Esophagus muscularis mucosa (tissue), 4 donors: ENCODE measurements around the gene GPD1L. TPM values are rescaled to one million over a fixed set of nuclear protein-coding genes. Genes with fewer than 3 reads are reported as not detected.

Experiments used
- DNase-seq: peaks from one replicate; pipeline ENCODE4 v3.0.0-alpha.2; 2017; ENCODE audit errors: extremely low spot score
- H3K27ac ChIP-seq, 4 donors: fragments of 200-600 bp; sonication (generic); replicated peaks in 1 of 4; 1 replicate in 3 of 4; 2 replicates in 1 of 4; pipeline ENCODE4 v1.5.1; 2016 to 2019; ENCODE audit warnings: mild to moderate bottlenecking in 1 of 4
- H3K27me3 ChIP-seq, 4 donors: fragments of 200-600 bp; sonication (generic); one replicate each; pipeline versions ENCODE4 v1.5.1 to v1.6.0; 2016 to 2019
- H3K36me3 ChIP-seq, 4 donors: fragments of 200-600 bp; sonication (generic); one replicate each; pipeline ENCODE4 v1.5.1; 2016 to 2019
- H3K4me1 ChIP-seq, 4 donors: fragments of 200-600 bp; sonication (generic); one replicate each; pipeline ENCODE4 v1.5.1; 2016 to 2019
- H3K4me3 ChIP-seq, 4 donors: fragments of 200-600 bp; sonication (generic); 1 replicate in 2 of 4; 2 replicates in 2 of 4; pipeline ENCODE4 v1.5.1; 2016 to 2019; ENCODE audit warnings: mild to moderate bottlenecking in 4 of 4, moderate library complexity in 1 of 4
- H3K9me3 ChIP-seq, 4 donors: fragments of 200-600 bp; sonication (generic); 1 replicate in 3 of 4; 2 replicates in 1 of 4; pipeline ENCODE4 v1.5.1; 2016 to 2019
- CTCF ChIP-seq, 3 experiments: fragments of 200-600 bp in 2 of 3; fragments of 450-650 bp in 1 of 3; sonication (generic) in 2 of 3; IDR thresholded peaks; one replicate each; pipeline ENCODE4 v1.5.1; 2017 to 2019; ENCODE audit warnings: antibody characterized with exemption in 3 of 3, mild to moderate bottlenecking in 2 of 3, moderate library complexity in 1 of 3
- EP300 ChIP-seq: sonication (generic); formaldehyde crosslinking; IDR thresholded peaks from one replicate; pipeline ENCODE4 v1.6.1; 2017; ENCODE audit warnings: antibody characterized with exemption
- POLR2A ChIP-seq: fragments of 450-650 bp; IDR thresholded peaks from one replicate; pipeline ENCODE4 v1.6.1; 2017; ENCODE audit warnings: antibody characterized with exemption, moderate library complexity, mild to moderate bottlenecking, low read depth
- POLR2AphosphoS5 ChIP-seq, 2 donors: sonication (generic); formaldehyde crosslinking; IDR thresholded peaks; one replicate each; pipeline ENCODE4 v1.6.1; 2017; ENCODE audit warnings: antibody characterized with exemption in 2 of 2
- WGBS: methylation state at CpG from one replicate; pipeline ENCODE4 v1.1.5; 2018; 5-methylcytosine and 5-hydroxymethylcytosine counted together
- intact Hi-C: fragments of 100-400 bp; cut with DNase I; formaldehyde crosslinking; loops from one replicate; pipeline ENCODE4 v1.15.1; 2023
- total RNA-seq, 4 donors: library from RNA; depleted of rRNA; stranded (reverse); fragments of >200 nt; gene quantifications; one replicate each; pipeline versions ENCODE4 v1.1.0 to v1.2.1, GENCODE V29; 2016

GPD1L gene
- total RNA-seq, 4 donors from 2014 or later: 75.6 to 117 (median 79.7) TPM

GRCh38 chr3:32082721-32083120 is 23.7 kb upstream of the GPD1L start:
- Histone ChIP-seq H3K36me3 (no peaks in the 10 kb centered on the region), H3K9me3 (no peaks in the 10 kb centered on the region), H3K4me1 (peaks cover 4 to 29% (median 27%) of the 10 kb centered on the region in 4 donors), H3K4me3 (no peak overlapping the region), H3K27me3 (no peaks in the 10 kb centered on the region), H3K27ac (peak overlapping the region; percentile 53 to 67 (median 57))
- no peak for DNase-seq
- 4% methylated on average over 3 of the region's 3 CpGs for WGBS
- intact Hi-C loops: no loop called here
- TF ChIP-seq EP300 (no peak), POLR2AphosphoS5 (IDR thresholded peaks at IDR 0.05) (no peak), POLR2A (no peak), CTCF (IDR thresholded peaks at IDR 0.05) (no peak)

- Histone ChIP-seq H3K36me3 (no peaks in the 10 kb centered on the region), H3K4me3 (no peak overlapping the region), H3K27ac (peak overlapping the region; percentile 53 to 67 (median 57)), H3K4me1 (peaks cover 4 to 28% (median 26%) of the 10 kb centered on the region in 4 donors), H3K9me3 (no peaks in the 10 kb centered on the region), H3K27me3 (no peaks in the 10 kb centered on the region)
- no peak for DNase-seq
- TF ChIP-seq POLR2A (no peak), CTCF (IDR thresholded peaks at IDR 0.05) (no peak), POLR2AphosphoS5 (IDR thresholded peaks at IDR 0.05) (no peak), EP300 (no peak)
- WGBS: 73% methylated on average over 3 of the region's 3 CpGs
- intact Hi-C loops: no loop called here
Measured at GRCh38 chr3:32083702-32084270, 22.6 kb upstream of the GPD1L start.

- no peaks in the 10 kb centered on the region for H3K27me3 ChIP-seq
- H3K36me3 ChIP-seq: no peaks in the 10 kb centered on the region
- H3K4me3 ChIP-seq: no peak overlapping the region
- no peak for DNase-seq
- H3K4me1 ChIP-seq: peaks cover 4 to 28% (median 26%) of the 10 kb centered on the region in 4 donors
- 100% methylated on average over 2 of the region's 2 CpGs for whole genome bisulfite sequencing
- TF ChIP-seq CTCF (IDR thresholded peaks at IDR 0.05) (no peak), POLR2AphosphoS5 (IDR thresholded peaks at IDR 0.05) (no peak), EP300 (no peak), POLR2A (no peak)
- H3K9me3 ChIP-seq: no peaks in the 10 kb centered on the region
- H3K27ac ChIP-seq: no peak overlapping the region
- intact Hi-C loops: no loop called here
Measured at GRCh38 chr3:32084870-32085269, 21.6 kb upstream of the GPD1L start.

GRCh38 chr3:32086464-32086863 is 20.0 kb upstream of the GPD1L start:
- Histone ChIP-seq H3K4me3 (no peak overlapping the region), H3K4me1 (peaks cover 4 to 25% (median 24%) of the 10 kb centered on the region in 4 donors), H3K27me3 (no peaks in the 10 kb centered on the region), H3K9me3 (no peaks in the 10 kb centered on the region), H3K27ac (no peak overlapping the region), H3K36me3 (no peaks in the 10 kb centered on the region)
- intact Hi-C loops: no loop called here
- DNase-seq: no peak
- no peak for TF ChIP-seq EP300
- TF ChIP-seq POLR2A: no peak
- no peak for TF ChIP-seq POLR2AphosphoS5 (IDR thresholded peaks at IDR 0.05)
- TF ChIP-seq CTCF (IDR thresholded peaks at IDR 0.05): no peak
- WGBS: 100% methylated on average over 1 of the region's 1 CpG

GRCh38 chr3:32089476-32089875 is 16.9 kb upstream of the GPD1L start:
- intact Hi-C loops: no loop called here
- no peak for DNase-seq
- no peaks in the 10 kb centered on the region for H3K9me3 ChIP-seq
- no peaks in the 10 kb centered on the region for H3K4me1 ChIP-seq
- TF ChIP-seq POLR2A: no peak
- TF ChIP-seq EP300: no peak
- no peak for TF ChIP-seq CTCF (IDR thresholded peaks at IDR 0.05)
- no peak for TF ChIP-seq POLR2AphosphoS5 (IDR thresholded peaks at IDR 0.05)
- H3K27me3 ChIP-seq: no peaks in the 10 kb centered on the region
- 87% methylated on average over 3 of the region's 6 CpGs for WGBS
- H3K4me3 ChIP-seq: no peak overlapping the region
- no peaks in the 10 kb centered on the region for H3K36me3 ChIP-seq
- H3K27ac ChIP-seq: no peak overlapping the region
